Measurements from ENCODE around the gene IL2RA.

GRCh38 chr10:5999440-6000165, 62.6 kb downstream of the IL2RA start:
- TF ChIP-seq, protein P1, sequence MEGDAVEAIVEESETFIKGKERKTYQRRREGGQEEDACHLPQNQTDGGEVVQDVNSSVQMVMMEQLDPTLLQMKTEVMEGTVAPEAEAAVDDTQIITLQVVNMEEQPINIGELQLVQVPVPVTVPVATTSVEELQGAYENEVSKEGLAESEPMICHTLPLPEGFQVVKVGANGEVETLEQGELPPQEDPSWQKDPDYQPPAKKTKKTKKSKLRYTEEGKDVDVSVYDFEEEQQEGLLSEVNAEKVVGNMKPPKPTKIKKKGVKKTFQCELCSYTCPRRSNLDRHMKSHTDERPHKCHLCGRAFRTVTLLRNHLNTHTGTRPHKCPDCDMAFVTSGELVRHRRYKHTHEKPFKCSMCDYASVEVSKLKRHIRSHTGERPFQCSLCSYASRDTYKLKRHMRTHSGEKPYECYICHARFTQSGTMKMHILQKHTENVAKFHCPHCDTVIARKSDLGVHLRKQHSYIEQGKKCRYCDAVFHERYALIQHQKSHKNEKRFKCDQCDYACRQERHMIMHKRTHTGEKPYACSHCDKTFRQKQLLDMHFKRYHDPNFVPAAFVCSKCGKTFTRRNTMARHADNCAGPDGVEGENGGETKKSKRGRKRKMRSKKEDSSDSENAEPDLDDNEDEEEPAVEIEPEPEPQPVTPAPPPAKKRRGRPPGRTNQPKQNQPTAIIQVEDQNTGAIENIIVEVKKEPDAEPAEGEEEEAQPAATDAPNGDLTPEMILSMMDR (conservative IDR thresholded peaks at IDR 0.05; ENCODE audit: low read length), result no peak
- no peak for TF ChIP-seq EZH2phosphoT487 (IDR thresholded peaks at IDR 0.05; ENCODE audit: borderline replicate concordance)
